Measurements from ENCODE around the gene ID1.

Gene ID1, protein sequence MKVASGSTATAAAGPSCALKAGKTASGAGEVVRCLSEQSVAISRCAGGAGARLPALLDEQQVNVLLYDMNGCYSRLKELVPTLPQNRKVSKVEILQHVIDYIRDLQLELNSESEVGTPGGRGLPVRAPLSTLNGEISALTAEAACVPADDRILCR

GRCh38 chr20:31605031-31605901, at the start of gene ID1:
Gene ID1 (plus strand): TSS chr20:31605289. CDS start chr20:31605388, 99 bp downstream.
- peak; percentile 98 for DNase-seq

DNA sequence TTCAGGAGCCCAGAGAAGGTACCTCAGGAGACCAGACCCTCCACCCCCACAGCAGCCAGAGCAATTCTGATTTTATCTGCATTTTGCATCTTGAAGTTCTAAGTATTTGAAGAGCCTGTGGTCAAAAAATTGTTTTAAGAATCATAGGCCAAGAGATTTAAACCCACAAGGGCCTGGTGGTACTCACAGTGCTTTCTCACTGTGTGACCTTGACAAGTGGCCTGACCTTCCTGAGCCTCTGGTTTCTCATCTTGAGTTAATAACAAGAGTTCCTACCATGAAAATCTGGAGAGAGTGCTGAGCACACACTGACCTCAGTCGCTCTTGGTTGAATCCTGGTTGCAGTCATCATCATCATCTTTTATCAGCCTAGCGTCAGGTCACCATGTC, 45.4 kb upstream of the ID1 start:
- DNase-seq, result peak; percentile 61

DNA sequence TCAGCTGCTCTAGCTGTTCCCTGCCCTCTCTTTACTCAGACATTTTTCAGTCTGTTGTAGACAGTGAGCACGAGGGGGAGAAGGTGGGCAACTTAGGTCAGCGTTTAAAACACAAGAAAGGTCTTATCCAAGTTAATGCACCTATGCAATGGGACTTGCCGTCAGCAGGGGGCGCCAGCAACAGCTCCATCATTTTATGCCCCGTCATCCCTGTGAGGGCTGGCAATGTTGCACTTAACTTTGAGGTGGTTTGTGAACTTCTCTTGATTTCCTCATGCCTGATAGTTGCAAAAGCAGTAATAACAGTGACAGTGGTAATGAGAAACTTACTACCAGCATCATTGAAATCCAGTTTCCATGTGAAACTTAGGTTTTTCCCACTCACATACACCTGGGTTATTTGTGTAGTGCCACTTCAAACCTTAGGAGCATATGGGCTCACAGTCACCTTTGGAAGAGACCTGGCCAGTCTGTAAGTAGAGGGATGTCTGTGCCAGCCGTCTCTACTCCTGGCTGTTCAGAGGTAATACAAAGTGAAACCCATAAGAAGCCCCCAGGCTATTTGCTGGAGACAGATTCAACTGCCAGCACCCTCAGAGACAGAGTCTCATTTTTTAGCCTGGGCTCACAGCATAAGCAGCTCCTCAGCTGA, 44.9 kb upstream of the ID1 start:
- DNase-seq, result peak; percentile 93

GRCh38 chr20:31560746-31561598, 44.1 kb upstream of the ID1 start:
- DNase-seq, result no peak

DNA sequence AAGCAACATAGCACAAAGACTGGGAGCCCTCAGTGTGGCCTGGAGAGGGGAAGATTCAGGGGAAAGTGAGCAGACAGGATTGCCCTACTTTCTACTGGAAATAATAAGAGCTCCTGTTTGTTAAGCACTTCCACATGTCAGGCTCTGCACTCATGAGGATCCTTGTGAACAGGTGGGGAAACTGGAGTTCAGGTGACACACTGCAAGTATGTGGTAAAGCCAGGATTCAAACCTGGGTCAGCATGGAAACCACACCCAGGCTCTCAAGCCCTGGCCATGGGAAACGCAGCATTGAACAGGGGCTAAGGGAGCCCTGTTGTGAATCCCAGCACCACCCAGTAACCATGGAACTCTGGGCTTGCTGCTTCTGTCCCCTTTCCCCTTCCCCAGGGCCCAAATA, 42.8 kb upstream of the ID1 start:
- DNase-seq, result no peak

GRCh38 chr20:31564284-31564683, 40.8 kb upstream of the ID1 start:
- DNase-seq, result no peak

- DNase-seq, result no peak
Observed at GRCh38 chr20:31565699-31566318, 39.3 kb upstream of the ID1 start.

- no peak for DNase-seq
Observed at GRCh38 chr20:31566319-31566657, 38.8 kb upstream of the ID1 start.

DNA sequence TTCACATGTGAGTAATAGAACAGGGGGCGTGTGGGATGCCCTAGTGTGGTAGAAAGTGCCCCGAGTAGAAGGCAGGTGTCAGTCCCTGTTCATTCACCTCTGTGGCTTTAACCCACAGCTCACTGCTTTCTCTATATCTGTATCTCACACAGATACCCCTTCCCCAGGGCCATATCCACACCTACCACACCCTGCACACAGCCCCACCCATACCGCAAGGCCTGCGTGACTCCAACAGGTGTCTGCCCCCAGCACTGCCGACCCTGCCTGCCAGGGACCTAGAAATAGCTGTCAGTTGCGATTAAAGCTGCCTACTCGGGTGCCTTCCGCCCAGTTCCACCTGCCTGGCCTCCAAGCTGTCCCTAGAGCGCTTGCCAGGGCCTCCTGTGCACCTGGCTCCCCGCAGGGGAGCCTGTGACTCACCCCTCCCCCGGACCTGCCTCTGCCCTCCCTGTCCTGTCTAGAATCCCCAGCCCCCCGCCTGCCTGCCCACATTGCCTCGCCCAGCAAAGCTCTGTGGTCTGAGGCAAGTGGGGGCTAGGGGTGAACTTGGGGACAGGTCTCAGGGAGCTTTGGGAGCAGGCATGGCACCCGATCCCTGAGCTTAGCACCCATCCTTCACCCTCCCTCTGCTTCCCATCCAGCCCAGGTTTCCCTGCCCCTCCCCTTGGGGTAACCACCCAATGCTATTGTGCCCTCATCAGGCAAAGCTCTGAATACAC, 38.3 kb upstream of the ID1 start:
- DNase-seq, result no peak

- DNase-seq, result no peak
Observed at GRCh38 chr20:31567380-31567720, 37.7 kb upstream of the ID1 start.

DNA sequence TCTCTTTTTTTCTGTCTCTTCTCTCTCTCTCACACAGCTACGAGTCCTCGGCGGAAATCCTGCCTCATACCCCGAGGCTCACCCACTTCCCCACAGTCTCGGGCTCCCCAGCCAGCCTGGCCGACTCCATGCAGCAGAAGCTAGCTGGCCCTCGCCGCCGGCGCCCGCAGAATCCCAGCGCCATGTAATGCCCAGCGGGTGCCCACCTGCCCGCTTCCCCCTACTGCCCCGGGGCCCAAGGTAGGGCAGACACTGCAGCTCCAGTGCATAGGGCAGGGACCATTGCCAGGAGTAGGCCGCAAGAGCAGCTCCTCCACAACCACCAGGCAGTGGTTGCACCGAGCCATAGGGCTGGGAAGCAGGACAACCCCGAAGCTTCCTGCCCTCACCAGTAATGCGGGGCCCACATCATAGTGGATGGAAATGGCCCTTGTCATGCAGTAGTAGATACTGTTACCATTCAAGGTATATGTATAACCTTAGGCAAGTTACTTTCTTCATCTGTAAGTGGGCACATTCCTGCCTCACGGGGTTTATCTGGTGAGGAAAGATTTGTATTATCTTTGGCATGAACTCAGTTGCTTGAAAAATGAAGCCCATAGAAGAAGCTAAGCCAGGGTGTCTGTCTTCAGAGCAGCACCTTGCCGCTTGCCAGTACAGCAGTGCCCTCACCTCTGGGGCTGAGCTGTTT, 36.9 kb upstream of the ID1 start:
- no peak for DNase-seq

- no peak for DNase-seq
Observed at GRCh38 chr20:31568773-31569162, 36.3 kb upstream of the ID1 start.

DNA sequence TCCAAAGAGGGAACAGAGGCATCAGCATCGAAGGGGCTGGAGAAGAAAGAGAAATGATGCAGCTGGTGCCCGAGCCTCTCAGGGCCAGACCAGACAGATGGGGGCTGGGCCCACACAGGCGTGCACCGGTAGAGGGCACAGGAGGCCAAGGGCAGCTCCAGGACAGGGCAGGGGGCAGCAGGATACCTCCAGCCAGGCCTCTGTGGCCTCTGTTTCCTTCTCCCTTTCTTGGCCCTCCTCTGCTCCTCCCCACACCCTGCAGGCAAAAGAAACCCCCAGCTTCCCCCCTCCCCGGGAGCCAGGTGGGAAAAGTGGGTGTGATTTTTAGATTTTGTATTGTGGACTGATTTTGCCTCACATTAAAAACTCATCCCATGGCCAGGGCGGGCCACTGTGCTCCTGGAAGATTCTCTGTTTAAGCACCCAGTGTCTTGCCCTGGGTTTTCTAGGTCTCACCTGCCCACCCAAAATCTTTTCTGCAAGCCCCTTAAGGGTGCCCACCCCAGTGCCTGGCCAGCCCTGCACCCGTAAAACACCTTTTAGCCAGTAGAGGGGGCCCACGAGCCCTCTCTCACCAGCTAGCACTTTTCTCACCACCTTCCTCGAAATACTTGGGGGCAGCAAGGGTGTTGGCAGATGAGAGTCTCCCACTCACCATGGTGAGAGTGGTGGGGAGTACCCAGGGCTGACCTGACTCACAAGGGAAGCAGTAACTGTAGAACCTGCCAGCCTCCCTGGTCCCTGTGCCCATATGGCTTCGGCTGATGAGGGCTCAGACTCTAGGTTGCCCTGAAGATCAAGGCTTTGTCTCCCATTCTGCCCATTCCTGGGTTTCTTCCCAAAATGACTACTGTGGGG, 35.7 kb upstream of the ID1 start:
- DNase-seq, result peak; percentile 78

DNA sequence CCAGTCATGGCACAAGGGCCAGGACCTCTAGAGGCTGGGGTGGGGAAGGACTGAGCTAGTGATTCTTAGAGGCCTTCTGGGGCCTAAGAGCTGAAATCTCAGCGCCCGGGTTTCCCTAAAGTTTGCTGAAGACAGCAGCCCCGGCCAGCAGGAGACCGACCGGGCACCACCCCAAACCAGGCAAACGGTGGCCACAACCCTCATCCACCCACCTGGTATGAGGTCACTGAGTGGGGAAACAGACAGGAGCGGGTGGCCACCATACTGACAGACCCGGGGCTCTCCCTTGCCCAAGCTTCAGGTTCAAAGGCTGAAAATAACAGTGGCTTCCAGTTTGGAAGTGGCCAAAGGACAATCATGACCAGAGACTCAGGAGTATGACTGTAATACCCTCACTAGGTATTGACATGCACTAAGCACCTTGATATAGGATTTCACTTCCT, 35.0 kb upstream of the ID1 start:
- DNase-seq, result no peak

GRCh38 chr20:31570735-31571617, 34.1 kb upstream of the ID1 start:
- no peak for DNase-seq

GRCh38 chr20:31572042-31572700, 32.9 kb upstream of the ID1 start:
- DNase-seq, result no peak

GRCh38 chr20:31572701-31573554, 32.2 kb upstream of the ID1 start:
- peak; percentile 98 for DNase-seq
